GM10266 (cell line): ENCODE results near the gene BPIFB1.

Experiments
- DNase-seq: peaks from one replicate; pipeline ENCODE4 v3.0.0; 2012; ENCODE audit errors: extremely low spot score
- CTCF ChIP-seq: IDR thresholded peaks from 2 replicates; pipeline ENCODE4 v1.5.1; 2012; ENCODE audit warnings: mild to moderate bottlenecking, low read depth; ENCODE audit not compliant: control insufficient read depth, insufficient read depth; ENCODE audit errors: missing control alignments

The BPIFB1 gene

GRCh38 chr20:33291830-33292355, 8.9 kb downstream of the BPIFB1 start:
- peak; percentile 69 for DNase-seq
- peak; percentile 94 for TF ChIP-seq CTCF

- no peak for DNase-seq
- TF ChIP-seq CTCF: no peak
Observed at GRCh38 chr20:33296206-33296605, 13.2 kb downstream of the BPIFB1 start.

GRCh38 chr20:33298391-33298790, 15.4 kb downstream of the BPIFB1 start:
- TF ChIP-seq CTCF: no peak

GRCh38 chr20:33299111-33299603, 16.1 kb downstream of the BPIFB1 start:
- TF ChIP-seq CTCF: peak; percentile 91
- DNase-seq: peak; percentile 76

More at GRCh38 chr20:33298391-33298790, 15.4 kb downstream of the BPIFB1 start:
- no peak for DNase-seq

- no peak for DNase-seq
- TF ChIP-seq CTCF: no peak
Observed at GRCh38 chr20:33301192-33301930, 18.3 kb downstream of the BPIFB1 start.

- DNase-seq: no peak
- TF ChIP-seq CTCF: no peak
Observed at GRCh38 chr20:33303595-33303994, 20.6 kb downstream of the BPIFB1 start.

- DNase-seq: no peak
- no peak for TF ChIP-seq CTCF
Observed at GRCh38 chr20:33304046-33304445, 21.0 kb downstream of the BPIFB1 start.
